Dermis blood vessel endothelial cell (primary cell): ENCODE data around the gene SETD5. TPM values are rescaled to one million over a fixed set of nuclear protein-coding genes. Genes with fewer than 3 reads are reported as not detected.

Source experiments
- DNase-seq: peaks from one replicate; pipeline ENCODE4 v3.0.0; 2010
- total RNA-seq: library from RNA; depleted of rRNA; stranded (reverse); fragments of >200 nt; gene quantifications from 2 replicates; pipeline ENCODE4 v1.2.3, GENCODE V29; 2014

The SETD5 gene
- total RNA-seq, 1 donor from 2014 or later = 48.0 TPM

DNA sequence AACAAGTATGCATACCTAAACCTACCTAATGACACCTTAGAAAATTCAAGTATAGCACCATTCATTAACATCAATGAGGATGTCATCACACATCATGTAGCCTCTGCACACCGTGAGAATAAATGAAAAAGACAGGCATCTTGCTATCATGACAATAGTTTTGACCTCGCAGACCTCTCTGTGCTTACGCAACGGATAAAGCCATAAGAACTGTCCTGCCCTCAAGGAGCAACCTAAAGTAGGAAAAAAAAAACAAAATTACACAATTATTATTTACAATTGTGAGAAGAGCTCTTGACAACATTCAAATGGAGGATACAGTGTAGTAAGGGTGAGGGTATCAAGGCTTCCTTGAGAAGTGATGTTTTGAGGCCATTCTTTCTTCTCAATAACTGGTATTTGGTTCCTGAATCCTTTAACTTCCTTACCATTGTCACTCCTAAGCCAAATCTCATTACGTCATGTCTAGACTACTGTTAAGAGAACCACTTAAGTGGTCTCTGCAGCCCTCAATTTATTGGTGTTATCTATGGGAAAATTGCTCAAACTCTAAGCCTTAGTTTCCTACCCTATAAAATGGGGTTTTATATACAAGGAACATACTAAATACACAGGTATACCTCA, 7.0 kb upstream of the SETD5 start:
- no peak for DNase-seq

DNA sequence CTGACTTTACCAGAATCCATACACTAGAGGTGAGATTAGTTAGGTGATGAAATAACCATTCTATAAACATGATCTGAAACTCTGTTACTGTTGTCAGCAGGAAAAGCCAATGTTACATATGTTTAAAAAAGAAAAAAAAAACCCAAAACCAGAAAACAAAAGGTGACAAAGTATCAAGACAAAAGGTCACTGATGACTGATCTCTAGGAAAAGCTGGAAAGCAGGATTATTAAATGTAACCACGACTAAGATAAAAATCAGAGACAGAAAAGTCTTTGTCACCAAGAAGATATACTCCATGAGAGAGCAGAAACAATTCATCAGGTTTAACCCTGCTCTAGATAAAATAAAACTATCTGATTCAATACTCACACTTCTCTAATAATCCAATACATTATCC, 5.4 kb upstream of the SETD5 start:
- DNase-seq = no peak

DNA sequence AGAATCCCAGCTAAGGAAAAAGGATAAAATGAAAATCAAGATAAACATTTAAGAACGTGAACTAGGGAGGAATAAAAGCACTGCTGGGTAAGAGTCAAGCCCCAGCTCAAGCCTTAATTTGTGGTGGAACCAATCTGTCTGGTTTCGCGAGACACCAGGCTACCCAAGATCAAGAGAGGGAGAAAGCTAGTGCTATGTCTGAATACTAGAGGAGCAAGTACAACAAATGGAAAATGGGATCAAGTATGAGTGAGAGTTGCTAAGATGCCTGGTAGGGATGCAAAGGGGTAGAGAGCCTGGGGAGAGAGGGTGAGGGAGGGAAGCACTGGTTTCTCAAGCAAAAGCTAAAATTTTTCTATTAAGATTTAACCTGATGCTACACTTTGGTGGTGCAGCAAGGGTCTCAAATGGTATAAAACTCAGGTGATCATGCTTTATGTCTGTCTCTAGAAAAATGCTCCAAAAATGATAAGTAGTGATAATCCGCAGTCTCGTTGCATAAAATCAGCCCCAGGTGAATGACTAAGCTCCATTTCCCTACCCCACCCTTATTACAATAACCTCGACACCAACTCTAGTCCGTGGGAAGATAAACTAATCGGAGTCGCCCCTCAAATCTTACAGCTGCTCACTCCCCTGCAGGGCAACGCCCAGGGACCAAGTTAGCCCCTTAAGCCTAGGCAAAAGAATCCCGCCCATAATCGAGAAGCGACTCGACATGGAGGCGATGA, 1.7 kb upstream of the SETD5 start:
- DNase-seq = peak; percentile 20

DNA sequence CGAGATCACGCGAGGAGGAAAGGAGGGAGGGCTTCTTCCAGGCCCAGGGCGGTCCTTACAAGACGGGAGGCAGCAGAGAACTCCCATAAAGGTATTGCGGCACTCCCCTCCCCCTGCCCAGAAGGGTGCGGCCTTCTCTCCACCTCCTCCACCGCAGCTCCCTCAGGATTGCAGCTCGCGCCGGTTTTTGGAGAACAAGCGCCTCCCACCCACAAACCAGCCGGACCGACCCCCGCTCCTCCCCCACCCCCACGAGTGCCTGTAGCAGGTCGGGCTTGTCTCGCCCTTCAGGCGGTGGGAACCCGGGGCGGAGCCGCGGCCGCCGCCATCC, 1.1 kb upstream of the SETD5 start:
- peak; percentile 96 for DNase-seq

DNA sequence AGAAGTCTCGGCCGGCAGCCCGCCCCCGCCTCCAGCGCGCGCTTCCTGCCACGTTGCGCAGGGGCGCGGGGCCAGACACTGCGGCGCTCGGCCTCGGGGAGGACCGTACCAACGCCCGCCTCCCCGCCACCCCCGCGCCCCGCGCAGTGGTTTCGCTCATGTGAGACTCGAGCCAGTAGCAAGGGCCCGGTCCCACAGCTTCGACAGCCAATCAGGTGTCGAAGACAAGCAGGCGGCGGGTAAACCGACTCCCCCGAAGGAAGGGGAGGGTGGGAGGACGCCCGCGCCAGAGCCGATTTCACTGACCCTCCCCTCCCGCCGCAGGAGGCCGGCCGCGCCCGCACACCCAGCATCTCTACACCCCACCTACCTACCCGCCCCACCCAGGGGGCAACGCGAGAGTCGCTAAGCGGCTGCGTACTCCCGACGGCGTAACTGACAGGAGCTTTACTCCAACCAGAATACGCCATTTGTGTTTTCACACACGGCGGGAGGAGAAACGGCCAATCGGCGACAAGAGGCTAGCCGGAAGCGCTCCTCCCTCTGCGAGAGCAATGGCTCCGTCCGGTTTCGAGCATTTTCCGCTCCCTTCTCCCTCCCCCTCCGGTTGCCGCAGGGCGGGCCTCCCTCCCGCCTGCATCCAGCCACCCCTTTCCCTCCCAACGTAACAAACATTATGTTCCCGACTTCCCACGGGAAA, 633 bp upstream of the SETD5 start:
- DNase-seq = peak; percentile 100

DNA sequence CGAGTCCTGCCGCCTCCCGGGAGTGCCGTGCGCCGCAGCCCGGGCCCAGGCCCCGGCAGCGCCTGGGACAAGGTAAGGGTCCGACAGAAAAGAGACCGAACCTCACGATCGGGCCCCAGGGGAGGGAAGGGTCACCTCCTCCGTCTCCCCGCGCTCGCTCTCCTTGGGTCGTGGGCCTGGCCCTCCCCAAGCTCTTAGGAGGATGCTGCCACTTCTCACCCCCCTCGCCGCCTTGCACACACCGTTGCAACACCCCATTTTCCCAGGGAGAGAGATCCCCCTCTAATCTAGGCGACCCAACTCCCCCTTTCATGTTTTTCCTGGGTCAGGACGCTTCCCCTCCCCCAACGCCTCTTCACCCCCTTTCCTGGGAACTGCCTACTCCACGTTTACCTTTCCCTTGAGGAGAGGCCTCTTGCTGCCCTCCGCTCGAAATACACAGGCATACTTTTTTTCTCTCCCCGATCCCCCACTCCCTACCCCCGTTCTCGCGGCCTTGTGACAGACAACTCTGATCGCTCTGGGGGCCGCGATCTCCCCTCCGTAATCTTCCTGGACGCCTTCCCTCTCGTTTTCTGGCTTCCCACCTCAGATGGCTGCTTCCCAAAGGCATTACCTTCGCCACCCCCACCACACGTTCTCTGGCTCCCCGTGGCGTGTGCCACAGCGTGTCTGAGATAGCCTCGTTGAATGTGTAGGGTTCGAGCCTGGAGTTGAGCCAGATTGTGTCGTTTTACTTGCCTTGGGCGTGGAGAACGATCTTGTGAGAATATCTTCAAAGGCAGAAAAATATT, 688 bp downstream of the SETD5 start:
- peak; percentile 56 for DNase-seq

DNA sequence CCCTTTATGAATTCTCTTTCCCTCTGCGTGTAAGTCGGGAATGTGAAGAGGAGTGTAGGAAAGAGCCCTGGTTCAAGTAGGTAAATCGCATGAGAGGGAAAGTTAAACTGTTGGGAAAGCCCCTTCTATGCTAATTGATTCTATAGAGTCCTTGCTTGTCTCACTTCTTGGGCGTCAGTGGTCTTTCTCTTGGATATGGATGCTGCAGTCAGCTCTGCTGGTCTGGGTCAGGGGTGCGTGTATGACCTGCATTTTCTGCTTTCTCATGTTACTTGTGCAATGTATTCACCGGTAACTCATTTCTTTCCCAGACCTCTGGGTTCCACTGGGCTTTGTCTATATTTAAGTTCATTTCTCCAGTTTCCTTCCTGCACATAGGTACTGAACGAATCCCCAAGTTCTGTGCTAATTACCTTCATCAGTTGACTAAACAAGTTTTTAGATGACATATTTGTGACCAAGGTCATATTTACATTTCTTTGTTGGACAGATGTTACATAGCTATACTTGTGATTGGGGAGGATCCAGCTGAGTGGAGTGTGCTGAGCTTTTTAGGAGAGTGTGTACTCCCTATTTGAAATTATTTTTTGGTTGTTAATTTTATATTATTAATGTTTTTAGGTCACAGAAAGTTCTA, 1.4 kb downstream of the SETD5 start:
- peak; percentile 53 for DNase-seq

DNA sequence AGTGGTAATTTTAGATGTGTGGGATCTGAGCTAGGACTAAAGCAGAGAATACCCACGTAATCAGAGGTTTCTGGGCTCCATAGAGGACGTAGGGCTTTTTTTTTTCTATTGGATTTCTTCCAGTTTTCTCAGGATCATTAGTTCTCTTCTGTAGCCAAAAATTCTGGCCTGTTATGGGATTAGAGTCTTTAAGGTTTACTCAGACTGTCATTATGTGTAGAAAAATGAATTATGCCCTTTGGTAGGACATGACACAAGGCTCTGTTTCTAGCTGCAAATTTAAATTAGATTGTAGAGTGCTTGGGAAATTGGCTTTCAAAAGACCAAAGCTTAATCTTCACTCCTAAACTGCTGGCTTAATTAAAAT, 1.9 kb downstream of the SETD5 start:
- no peak for DNase-seq

DNA sequence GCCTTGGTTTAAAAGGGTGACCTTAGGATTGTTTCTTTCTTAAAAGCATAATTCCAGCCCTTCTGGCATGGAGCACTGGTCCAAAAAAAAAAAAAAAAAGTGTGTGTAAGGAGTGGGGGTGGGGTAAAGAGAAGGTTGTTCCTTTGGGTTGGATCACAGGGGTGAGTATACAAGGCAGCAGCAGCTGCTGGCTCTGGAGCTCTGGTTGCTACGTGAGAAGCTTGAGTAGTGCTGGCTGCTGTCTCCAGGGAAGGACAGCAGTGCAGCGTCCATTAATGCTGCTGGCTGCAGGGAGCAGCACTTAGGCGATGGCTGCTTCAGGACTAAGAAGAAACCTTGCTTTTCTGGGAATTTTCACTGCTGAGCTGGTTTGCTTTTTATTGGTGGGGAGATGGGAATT, 2.3 kb downstream of the SETD5 start:
- peak; percentile 89 for DNase-seq

DNA sequence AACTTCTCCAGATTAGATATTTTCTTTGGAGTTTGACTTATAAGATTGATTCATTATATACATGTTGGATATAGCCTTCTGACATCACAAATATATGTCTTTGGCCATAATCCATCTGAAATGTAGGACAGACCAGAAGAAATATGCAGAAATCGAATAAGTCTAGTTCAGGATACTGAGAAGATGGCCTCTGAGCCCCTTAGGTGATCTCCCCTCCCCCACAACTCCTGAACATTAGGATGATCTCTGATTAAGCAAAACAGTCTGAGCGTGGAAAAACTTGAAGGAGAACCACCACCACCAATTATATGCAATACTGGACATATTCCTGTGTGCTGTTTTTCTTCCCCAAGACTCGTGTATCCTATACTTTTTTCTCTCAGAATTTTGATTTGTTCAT, 3.2 kb downstream of the SETD5 start:
- no peak for DNase-seq

DNA sequence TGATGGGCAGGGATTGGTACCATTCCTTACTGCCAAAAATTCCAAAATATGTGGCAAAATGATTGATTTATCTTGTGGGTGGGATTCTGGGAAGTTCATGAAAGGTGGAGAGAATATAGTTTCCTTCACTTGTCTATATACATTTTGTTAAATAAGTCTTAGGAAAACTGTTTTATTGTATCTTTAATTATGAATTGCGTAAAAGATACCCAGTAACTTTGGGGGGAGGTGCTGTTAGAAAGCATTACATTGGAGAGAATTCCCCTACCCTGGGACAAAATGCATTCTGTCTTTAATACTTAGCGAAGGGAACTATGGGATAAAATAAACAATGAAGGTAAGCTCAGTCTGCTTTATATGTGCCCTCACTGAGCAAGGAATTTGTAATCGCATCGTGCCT, 4.6 kb downstream of the SETD5 start:
- DNase-seq = no peak

DNA sequence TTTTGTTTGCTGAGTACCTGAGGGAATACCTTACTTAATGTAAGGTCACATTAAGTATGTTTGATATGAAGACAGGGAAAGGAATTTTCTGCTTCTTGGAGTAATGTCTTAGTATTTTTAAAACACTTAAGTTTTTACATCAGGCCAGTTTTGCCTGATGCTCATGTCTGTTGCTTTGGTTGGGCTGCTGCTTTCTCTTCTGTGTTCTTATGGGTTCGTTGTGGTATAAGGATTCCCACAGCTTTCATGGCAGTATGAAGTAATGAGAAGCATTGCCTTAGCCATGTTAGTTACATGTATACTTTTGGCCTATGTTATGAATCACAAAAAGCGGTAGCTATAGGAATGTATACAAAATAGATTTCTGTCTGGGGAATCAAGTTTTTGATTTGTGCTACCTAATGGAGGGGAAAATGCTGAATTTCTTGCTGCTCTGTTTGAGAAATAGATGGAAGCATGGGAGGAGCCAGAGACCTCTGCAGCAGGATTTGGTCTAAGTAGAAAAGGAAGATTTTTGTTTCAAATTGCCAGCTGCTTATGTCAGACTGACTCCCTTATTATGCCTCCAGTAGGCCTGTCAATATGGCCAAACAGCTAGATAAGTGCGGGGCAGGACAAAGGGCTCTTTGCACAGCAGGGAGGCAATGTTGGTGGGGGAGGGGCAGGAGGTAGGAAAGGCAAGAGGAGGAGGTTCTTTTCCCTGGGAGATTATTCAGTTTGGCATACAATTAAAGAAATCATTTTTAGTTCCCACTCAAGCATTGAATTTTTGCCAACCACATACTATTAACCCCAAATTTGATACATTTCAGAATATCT, 5.2 kb downstream of the SETD5 start:
- DNase-seq = no peak

DNA sequence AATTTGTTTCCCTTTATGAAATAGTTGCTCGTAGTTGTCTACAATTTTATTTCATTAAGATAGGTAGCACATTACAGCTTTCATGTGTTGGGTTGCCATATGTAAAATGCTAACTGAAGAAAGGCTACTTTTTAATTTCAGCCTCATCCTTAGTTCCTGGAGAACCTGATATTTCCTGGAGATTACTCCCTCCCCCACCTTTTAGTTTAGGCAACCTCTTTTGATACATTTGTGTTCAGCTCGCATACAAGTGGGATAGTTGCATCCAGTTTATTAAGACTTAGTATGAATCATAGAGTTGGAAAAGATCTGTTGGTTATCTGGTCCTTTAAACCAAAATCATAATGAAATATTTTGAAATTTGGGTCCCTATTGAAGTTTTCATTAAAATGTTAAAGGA, 6.0 kb downstream of the SETD5 start:
- DNase-seq = no peak

DNA sequence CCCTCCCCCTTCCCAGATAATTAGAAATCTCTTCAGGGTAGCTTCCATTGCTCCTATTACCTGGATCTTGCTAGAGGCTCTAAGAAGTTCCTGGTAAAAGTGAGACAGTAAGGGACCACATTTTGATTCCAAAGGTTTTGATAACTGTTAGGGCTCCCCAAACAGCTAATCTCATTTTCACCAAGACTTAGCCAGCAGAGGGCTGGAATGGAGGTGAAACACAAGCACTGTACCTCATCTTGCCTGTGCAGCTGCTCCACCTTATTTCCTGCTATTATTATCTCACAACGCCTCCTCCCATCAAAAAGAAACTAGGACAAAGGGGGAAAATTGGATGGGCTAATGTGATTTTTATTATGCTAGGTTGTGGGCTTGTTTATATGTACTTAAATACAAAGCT, 7.3 kb downstream of the SETD5 start:
- DNase-seq = peak; percentile 46

DNA sequence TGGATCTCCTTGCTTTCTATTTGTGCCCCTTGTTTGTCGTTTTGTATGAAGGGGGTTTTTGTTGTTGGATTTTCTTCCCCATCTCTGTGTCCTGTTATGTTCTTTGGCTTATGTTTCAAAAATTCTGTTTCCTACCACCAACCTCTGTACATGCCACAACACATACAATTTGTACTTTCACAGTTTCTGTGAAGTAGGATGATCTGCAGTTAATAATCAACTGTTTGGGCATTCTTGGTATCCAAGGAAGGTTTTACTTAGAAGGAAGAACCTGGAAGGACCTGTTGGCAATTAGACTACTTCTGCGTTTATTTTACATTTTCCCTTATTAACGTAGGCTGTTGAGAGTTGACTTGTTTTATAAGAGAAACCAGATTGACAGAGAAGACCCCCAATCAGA, 8.3 kb downstream of the SETD5 start:
- DNase-seq = no peak

DNA sequence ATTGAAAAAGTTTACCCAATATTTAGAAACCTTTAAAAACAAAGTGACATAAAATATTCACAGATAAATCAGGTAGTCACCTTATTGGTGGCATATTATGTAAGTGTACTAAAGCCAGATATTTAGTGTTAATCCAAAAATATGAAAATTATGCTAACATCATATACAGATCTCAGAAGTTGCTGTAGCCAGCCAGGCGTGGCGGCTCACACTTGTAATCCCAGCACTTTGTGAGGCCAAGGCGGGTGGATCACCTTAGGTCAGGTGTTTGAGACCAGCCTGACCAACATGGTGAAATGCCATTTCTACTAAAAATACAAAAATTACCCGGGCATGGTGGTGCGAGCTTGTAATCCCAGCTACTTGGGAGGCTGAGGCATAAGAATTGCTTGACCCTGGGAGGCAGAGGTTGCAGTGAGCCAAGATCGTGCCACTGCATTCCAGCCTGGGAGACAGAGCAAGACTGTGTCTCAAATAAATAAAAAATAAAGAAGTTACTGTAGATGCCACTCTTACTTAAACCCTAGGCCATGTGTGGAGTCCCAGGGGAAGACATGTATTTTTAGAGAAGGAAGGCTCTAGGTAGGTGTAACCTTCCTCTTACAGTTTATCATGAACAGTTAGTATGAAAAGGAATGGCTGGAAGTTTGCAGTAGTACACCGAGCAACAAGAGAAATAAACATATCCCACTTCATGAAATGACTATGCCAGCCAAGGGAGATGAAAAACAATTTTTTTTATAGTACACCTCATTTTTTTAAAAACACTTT, 9.6 kb downstream of the SETD5 start:
- DNase-seq = no peak

DNA sequence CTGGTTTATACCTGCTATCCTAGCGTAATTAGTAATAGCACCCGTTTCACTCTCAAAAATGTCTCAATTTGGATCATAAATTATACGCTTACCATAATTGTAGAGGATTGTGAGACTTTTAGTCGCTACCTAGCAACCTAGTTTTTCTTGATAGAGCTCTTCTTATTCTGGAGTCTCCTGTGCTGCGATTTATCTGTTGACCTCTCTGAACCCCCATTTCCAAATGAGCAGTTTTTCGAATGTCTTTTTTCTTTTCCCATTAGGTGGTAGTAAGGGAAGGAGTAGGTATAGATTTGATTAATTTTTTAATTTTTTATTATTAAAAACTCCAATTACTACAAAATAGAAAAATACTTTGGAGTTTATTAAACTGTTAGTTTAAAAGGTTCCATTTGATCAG, 10.6 kb downstream of the SETD5 start:
- DNase-seq = no peak

DNA sequence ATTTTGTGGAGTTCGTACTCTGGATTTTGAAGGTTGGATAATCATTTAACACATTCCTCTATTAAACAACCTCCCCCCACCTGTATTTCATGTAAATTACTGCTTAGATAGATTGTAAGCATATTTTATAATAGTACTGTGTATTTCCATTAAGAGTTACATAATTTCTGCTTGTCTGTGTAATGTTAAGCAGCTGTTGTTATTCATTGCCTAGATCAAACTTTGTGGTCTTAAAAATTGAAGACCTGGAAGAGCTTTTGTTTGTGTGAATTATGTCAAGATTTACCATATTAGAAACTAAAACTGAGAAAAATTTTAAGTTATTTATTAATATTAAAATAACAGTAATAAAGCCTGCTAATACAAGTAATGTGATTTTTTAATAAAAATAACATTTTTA, 11.1 kb downstream of the SETD5 start:
- DNase-seq = no peak

DNA sequence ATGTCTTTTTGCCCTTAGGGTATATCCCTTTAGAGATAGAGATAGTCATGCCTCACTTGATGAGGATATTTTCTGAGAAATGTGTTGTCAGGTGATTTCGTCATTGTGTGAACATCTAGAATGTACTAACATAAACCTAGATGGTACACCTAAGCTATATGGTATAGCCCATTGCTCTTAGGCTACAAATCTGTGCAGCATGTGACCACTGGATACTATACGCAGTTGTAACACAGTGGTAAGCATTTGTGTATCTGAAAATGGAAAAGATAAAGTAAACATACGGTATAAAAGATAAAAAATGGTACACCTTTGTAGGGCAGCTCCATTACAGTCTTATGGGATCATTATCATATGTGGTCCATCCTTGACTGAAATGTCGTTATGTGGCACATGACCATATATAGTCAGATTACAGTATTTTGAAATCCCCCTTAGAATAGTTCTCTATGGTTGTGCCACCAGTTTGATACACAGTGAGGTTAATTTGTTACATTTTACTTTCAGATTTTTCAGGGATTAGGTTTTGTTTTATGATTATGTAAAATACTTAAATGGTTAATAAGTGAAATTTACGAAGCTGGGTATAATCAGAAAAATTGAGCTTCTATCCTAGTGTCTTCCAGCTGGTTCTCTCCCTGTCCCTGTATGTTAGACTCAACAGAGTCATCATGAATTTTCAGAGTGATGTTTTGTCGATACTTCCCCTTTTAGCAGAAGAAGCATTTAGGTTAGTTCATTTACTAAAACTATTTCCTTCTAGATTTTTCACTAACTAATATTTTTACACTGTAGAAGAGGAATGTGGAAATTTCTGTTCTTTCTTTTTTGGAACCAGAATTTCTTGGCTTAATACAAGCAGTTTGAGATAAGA, 12.8 kb downstream of the SETD5 start:
- no peak for DNase-seq

DNA sequence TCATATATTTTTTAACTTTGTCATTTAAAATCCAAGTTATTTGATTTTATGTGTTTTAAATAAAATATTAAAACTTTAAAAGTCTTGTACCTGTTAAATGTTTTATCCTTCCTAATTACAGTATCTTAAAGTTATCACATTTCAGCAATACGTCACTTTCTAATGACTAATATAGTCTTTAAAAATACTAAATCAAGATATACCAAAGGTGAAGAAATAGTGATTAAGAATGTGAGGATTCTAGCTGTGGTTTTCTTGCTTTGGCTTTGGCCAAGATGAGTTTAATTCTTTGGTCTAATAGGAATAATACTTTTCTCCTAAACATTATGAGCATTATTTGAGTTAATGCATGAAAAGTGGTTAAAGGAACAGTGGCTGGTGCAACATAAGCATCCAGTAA, 13.9 kb downstream of the SETD5 start:
- DNase-seq = no peak
